SK-N-SH treated with all-trans-retinoic acid at 6 μM for 48 hours (cell line): ENCODE measurements around the gene BCAR1.

Source experiments
- ATAC-seq: fragments of 200-7000 bp; cut with Tn5 transposase; 3 replicates; pipeline ENCODE4 v1.9.1; 2020; ENCODE audit warnings: mild to moderate bottlenecking, moderate library complexity
- ARNTL ChIP-seq: fragments of 450-650 bp; formaldehyde crosslinking; IDR thresholded peaks from 2 replicates; pipeline ENCODE4 v1.5.0; 2020; ENCODE audit warnings: low read depth, mild to moderate bottlenecking, moderate library complexity, borderline replicate concordance
- BACH2 ChIP-seq: fragments of 250-450 bp; sonication (Bioruptor Pico); IDR thresholded peaks from 2 replicates; pipeline ENCODE4 v1.9.0; 2021; ENCODE audit warnings: mild to moderate bottlenecking, borderline replicate concordance
- CSDC2 ChIP-seq: fragments of 250-450 bp; sonication (Bioruptor Pico); IDR thresholded peaks from 2 replicates; pipeline ENCODE4 v1.5.0; 2020; ENCODE audit warnings: mild to moderate bottlenecking, moderate library complexity
- ESRRG ChIP-seq: fragments of 250-450 bp; sonication (Bioruptor Pico); IDR thresholded peaks from 2 replicates; pipeline ENCODE4 v1.6.1; 2021; ENCODE audit warnings: mild to moderate bottlenecking
- GLIS3 ChIP-seq: fragments of 250-450 bp; sonication (Bioruptor Pico); IDR thresholded peaks from 2 replicates; pipeline ENCODE4 v1.5.0; 2020; ENCODE audit warnings: mild to moderate bottlenecking, moderate library complexity
- ISL1 ChIP-seq: fragments of 250-450 bp; sonication (Bioruptor Pico); IDR thresholded peaks from 2 replicates; pipeline ENCODE4 v2.1.2; 2022; ENCODE audit warnings: mild to moderate bottlenecking, moderate library complexity
- OSR1 ChIP-seq: fragments of 250-450 bp; sonication (Bioruptor Pico); IDR thresholded peaks from 2 replicates; pipeline ENCODE4 v1.8.0; 2022; ENCODE audit warnings: moderate library complexity, mild to moderate bottlenecking, inconsistent platforms
- PPARA ChIP-seq: fragments of 250-450 bp; sonication (Bioruptor Pico); IDR thresholded peaks from 2 replicates; pipeline ENCODE4 v1.5.0; 2020; ENCODE audit warnings: mild to moderate bottlenecking, borderline replicate concordance
- RARB ChIP-seq: fragments of 250-450 bp; sonication (Bioruptor Pico); IDR thresholded peaks from 2 replicates; pipeline ENCODE4 v1.8.0; 2021; ENCODE audit warnings: mild to moderate bottlenecking, moderate library complexity
- SNAI2 ChIP-seq: fragments of 250-450 bp; sonication (Bioruptor Pico); IDR thresholded peaks from 2 replicates; pipeline ENCODE4 v1.5.0; 2020; ENCODE audit warnings: mild to moderate bottlenecking, moderate library complexity
- TCF4 ChIP-seq: fragments of 250-450 bp; sonication (Bioruptor Pico); IDR thresholded peaks from 2 replicates; pipeline ENCODE4 v1.8.0; 2021; ENCODE audit warnings: mild to moderate bottlenecking, moderate library complexity, borderline replicate concordance
- TOX ChIP-seq: fragments of 250-450 bp; sonication (Bioruptor Pico); IDR thresholded peaks from 2 replicates; pipeline ENCODE4 v1.8.0; 2021; ENCODE audit warnings: mild to moderate bottlenecking, moderate library complexity, borderline replicate concordance
- ZC3H10 ChIP-seq: fragments of 250-450 bp; sonication (Bioruptor Pico); IDR thresholded peaks from 2 replicates; pipeline ENCODE4 v1.5.1; 2021; ENCODE audit warnings: mild to moderate bottlenecking, moderate library complexity
- ZFP3 ChIP-seq: fragments of 250-450 bp; sonication (Bioruptor Pico); IDR thresholded peaks from 2 replicates; pipeline ENCODE4 v1.5.0; 2020; ENCODE audit warnings: mild to moderate bottlenecking, moderate library complexity
- ZFP30 ChIP-seq: fragments of 450-650 bp; formaldehyde crosslinking; IDR thresholded peaks from 2 replicates; pipeline ENCODE4 v1.5.0; 2022; ENCODE audit warnings: mild to moderate bottlenecking, moderate library complexity
- ZNF565 ChIP-seq: fragments of 450-650 bp; formaldehyde crosslinking; conservative IDR thresholded peaks from 2 replicates; pipeline ENCODE4 v1.5.0; 2020; ENCODE audit warnings: low read depth, mild to moderate bottlenecking, moderate library complexity
- ZNF70 ChIP-seq: fragments of 450-650 bp; formaldehyde crosslinking; IDR thresholded peaks from 2 replicates; pipeline ENCODE4 v1.5.0; 2020; ENCODE audit warnings: mild to moderate bottlenecking, moderate library complexity
- ZNF8 ChIP-seq: fragments of 450-650 bp; formaldehyde crosslinking; IDR thresholded peaks from 2 replicates; pipeline ENCODE4 v1.5.0; 2020; ENCODE audit warnings: mild to moderate bottlenecking, moderate library complexity
- TF ChIP-seq, protein P1 (sequence below): fragments of 250-450 bp; sonication (Bioruptor Pico); IDR thresholded peaks from 2 replicates; pipeline ENCODE4 v1.8.0; 2020; ENCODE audit warnings: mild to moderate bottlenecking, moderate library complexity, borderline replicate concordance
- TF ChIP-seq, protein P2 (sequence below): fragments of 250-450 bp; sonication (Bioruptor Pico); IDR thresholded peaks from 2 replicates; pipeline ENCODE4 v1.5.1; 2020; ENCODE audit warnings: low read depth, mild to moderate bottlenecking, moderate library complexity
- TF ChIP-seq, protein P3 (sequence below): fragments of 250-450 bp; sonication (Bioruptor Pico); IDR thresholded peaks from 2 replicates; pipeline ENCODE4 v1.5.1; 2021; ENCODE audit warnings: mild to moderate bottlenecking, moderate library complexity
- TF ChIP-seq, protein P4 (sequence below): fragments of 250-450 bp; sonication (Bioruptor Pico); IDR thresholded peaks from 2 replicates; pipeline ENCODE4 v1.5.0; 2020; ENCODE audit warnings: mild to moderate bottlenecking, moderate library complexity
- TF ChIP-seq, protein P5 (sequence below): fragments of 250-450 bp; sonication (Bioruptor Pico); IDR thresholded peaks from 2 replicates; pipeline ENCODE4 v1.8.0; 2021; ENCODE audit warnings: low read depth, mild to moderate bottlenecking, moderate library complexity, borderline replicate concordance

BCAR1 gene

DNA sequence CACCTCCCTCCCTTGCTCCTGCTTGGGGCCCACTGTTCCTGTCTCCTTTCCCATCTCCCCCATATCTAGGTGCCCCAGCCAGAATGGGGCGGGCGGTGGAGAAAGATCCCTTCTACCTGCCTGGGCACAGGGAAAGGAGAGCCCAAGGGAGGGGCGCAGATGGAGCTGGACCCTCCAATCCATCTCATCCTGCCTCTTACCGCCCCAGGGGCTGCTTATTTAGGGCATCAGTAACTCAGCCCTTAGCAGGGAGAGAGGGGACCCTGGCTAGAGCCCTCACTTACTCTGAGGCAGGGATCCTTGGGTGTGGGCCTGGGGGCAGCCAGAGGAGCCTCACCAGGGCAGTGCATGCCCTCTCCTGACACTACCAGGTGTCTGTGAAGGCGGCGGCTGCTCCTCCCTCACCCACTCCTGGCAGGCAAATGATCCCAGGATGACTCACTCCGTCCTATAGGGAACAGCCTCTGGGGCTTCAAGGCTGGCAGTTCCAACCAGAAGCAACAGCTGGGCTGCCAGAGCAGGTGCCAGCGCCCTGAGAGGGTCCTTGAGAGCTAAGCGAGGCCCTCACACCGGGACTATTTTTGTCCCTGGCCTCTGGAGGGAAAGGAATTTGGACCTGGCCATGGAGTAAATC is 16.3 kb upstream of the BCAR1 start:
- peak; percentile 67 for ATAC-seq

DNA sequence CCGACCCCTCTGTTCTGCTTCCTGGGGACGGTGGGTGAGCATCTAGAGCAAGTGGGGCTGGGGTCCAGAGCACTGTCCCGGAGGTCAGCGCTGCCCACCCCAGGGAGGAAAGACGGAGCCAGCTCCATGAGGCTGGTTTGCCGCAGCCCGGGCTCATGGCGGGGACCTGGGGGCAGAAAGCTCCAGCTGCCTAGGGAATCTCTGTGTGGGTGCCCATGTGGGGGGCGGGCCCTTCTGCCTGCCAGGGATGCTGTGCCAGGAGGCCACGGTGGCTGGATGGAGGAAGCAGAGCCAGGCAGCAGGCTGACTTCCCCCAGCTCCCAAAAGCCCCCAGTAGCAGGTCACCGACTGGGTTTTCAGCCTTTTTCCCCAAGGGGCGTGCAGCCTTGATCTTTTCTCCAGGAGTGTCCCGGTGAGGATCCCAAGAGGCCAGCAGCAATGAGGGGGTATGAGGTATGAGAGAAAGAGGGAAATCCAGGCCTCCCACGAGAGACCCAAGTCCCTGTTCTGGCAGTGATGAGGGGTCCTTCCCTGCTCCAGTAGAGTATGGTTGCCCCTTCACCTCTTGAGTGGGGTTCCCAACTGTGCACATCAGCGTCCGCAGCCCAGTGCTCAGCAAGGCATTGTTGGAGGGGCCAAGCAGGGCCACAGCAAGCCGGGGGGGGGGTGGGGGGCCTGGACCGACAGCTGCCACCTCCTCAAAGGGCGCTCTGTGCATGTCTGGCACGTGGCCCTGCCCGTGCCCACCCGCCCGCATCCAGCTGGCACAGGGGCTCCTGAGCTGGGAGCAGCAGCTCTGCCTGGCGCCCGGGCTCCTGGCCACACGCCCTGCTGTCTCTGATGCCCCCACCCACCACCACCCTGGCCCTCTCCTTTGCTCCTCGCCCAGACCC is 15.6 kb upstream of the BCAR1 start:
- ATAC-seq: no peak
- TF ChIP-seq ZFP30 (no peak), CSDC2 (no peak), OSR1 (CRISPR knock-in tag) (no peak), TOX (CRISPR knock-in tag) (no peak), SNAI2 (CRISPR knock-in tag) (no peak), ZNF70 (no peak), RARB (CRISPR knock-in tag) (no peak), TCF4 (CRISPR knock-in tag) (no peak), ZFP3 (CRISPR knock-in tag) (no peak), PPARA (CRISPR knock-in tag) (no peak), ESRRG (CRISPR knock-in tag) (no peak), ARNTL (CRISPR knock-in tag) (no peak), ZNF8 (no peak), ISL1 (no peak)
- TF ChIP-seq, protein P1, sequence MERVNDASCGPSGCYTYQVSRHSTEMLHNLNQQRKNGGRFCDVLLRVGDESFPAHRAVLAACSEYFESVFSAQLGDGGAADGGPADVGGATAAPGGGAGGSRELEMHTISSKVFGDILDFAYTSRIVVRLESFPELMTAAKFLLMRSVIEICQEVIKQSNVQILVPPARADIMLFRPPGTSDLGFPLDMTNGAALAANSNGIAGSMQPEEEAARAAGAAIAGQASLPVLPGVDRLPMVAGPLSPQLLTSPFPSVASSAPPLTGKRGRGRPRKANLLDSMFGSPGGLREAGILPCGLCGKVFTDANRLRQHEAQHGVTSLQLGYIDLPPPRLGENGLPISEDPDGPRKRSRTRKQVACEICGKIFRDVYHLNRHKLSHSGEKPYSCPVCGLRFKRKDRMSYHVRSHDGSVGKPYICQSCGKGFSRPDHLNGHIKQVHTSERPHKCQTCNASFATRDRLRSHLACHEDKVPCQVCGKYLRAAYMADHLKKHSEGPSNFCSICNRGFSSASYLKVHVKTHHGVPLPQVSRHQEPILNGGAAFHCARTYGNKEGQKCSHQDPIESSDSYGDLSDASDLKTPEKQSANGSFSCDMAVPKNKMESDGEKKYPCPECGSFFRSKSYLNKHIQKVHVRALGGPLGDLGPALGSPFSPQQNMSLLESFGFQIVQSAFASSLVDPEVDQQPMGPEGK (CRISPR knock-in tag): no peak
- TF ChIP-seq, protein P2, sequence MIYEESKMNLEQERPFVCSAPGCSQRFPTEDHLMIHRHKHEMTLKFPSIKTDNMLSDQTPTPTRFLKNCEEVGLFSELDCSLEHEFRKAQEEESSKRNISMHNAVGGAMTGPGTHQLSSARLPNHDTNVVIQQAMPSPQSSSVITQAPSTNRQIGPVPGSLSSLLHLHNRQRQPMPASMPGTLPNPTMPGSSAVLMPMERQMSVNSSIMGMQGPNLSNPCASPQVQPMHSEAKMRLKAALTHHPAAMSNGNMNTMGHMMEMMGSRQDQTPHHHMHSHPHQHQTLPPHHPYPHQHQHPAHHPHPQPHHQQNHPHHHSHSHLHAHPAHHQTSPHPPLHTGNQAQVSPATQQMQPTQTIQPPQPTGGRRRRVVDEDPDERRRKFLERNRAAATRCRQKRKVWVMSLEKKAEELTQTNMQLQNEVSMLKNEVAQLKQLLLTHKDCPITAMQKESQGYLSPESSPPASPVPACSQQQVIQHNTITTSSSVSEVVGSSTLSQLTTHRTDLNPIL: no peak
- TF ChIP-seq, protein P3, sequence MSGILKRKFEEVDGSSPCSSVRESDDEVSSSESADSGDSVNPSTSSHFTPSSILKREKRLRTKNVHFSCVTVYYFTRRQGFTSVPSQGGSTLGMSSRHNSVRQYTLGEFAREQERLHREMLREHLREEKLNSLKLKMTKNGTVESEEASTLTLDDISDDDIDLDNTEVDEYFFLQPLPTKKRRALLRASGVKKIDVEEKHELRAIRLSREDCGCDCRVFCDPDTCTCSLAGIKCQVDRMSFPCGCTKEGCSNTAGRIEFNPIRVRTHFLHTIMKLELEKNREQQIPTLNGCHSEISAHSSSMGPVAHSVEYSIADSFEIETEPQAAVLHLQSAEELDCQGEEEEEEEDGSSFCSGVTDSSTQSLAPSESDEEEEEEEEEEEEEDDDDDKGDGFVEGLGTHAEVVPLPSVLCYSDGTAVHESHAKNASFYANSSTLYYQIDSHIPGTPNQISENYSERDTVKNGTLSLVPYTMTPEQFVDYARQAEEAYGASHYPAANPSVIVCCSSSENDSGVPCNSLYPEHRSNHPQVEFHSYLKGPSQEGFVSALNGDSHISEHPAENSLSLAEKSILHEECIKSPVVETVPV (CRISPR knock-in tag): no peak
- TF ChIP-seq, protein P4, sequence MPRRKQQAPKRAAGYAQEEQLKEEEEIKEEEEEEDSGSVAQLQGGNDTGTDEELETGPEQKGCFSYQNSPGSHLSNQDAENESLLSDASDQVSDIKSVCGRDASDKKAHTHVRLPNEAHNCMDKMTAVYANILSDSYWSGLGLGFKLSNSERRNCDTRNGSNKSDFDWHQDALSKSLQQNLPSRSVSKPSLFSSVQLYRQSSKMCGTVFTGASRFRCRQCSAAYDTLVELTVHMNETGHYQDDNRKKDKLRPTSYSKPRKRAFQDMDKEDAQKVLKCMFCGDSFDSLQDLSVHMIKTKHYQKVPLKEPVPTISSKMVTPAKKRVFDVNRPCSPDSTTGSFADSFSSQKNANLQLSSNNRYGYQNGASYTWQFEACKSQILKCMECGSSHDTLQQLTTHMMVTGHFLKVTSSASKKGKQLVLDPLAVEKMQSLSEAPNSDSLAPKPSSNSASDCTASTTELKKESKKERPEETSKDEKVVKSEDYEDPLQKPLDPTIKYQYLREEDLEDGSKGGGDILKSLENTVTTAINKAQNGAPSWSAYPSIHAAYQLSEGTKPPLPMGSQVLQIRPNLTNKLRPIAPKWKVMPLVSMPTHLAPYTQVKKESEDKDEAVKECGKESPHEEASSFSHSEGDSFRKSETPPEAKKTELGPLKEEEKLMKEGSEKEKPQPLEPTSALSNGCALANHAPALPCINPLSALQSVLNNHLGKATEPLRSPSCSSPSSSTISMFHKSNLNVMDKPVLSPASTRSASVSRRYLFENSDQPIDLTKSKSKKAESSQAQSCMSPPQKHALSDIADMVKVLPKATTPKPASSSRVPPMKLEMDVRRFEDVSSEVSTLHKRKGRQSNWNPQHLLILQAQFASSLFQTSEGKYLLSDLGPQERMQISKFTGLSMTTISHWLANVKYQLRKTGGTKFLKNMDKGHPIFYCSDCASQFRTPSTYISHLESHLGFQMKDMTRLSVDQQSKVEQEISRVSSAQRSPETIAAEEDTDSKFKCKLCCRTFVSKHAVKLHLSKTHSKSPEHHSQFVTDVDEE: no peak
- TF ChIP-seq, protein P5, sequence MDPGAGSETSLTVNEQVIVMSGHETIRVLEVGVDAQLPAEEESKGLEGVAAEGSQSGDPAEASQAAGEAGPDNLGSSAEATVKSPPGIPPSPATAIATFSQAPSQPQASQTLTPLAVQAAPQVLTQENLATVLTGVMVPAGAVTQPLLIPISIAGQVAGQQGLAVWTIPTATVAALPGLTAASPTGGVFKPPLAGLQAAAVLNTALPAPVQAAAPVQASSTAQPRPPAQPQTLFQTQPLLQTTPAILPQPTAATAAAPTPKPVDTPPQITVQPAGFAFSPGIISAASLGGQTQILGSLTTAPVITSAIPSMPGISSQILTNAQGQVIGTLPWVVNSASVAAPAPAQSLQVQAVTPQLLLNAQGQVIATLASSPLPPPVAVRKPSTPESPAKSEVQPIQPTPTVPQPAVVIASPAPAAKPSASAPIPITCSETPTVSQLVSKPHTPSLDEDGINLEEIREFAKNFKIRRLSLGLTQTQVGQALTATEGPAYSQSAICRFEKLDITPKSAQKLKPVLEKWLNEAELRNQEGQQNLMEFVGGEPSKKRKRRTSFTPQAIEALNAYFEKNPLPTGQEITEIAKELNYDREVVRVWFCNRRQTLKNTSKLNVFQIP (CRISPR knock-in tag): no peak
- TF ChIP-seq, all 23 proteins: peak for 0

More for the DNA sequence above, 16.3 kb upstream of the BCAR1 start:
- TF ChIP-seq, protein P5 (CRISPR knock-in tag): no peak
- TF ChIP-seq GLIS3 (CRISPR knock-in tag) (no peak), ZFP3 (CRISPR knock-in tag) (no peak), ZNF565 (CRISPR knock-in tag) (no peak), BACH2 (CRISPR knock-in tag) (no peak), CSDC2 (no peak), ZNF8 (no peak), ZC3H10 (CRISPR knock-in tag) (no peak)
- TF ChIP-seq, protein P2: no peak
